GM18526 (cell line): Measurements from ENCODE around the gene AVPI1.

Experiments used
- POLR2A ChIP-seq: IDR thresholded peaks from 3 replicates; pipeline ENCODE4 v1.6.1; 2011; ENCODE audit not compliant: insufficient read length; ENCODE audit errors: extremely low read depth

The AVPI1 gene

GRCh38 chr10:97632949-97633884 lies 53.8 kb downstream of the AVPI1 start, which contains the start of gene MORN4:
Gene MORN4, minus strand, starts transcription at chr10:97633500. Its CDS starts 13,847 bp downstream, at chr10:97619653.
- TF ChIP-seq POLR2A, result peak; percentile 34

- no peak for TF ChIP-seq POLR2A
These were observed 55.9 kb downstream of the AVPI1 start for GRCh38 chr10:97631098-97631497.

- TF ChIP-seq POLR2A, result no peak
These were observed 57.8 kb downstream of the AVPI1 start for GRCh38 chr10:97629289-97629688.

GRCh38 chr10:97628228-97628627 lies 58.8 kb downstream of the AVPI1 start:
- no peak for TF ChIP-seq POLR2A

- TF ChIP-seq POLR2A, result no peak
These were observed 59.3 kb downstream of the AVPI1 start for GRCh38 chr10:97627731-97628130.
